Activated CD4-positive, alpha-beta T cell treated with anti-CD3 and anti-CD28 coated beads, Interleukin-2, amount 10 ng/mL, durations not matched to agents 24 days and 14 days (primary cell): ENCODE results near the gene COL23A1. TPM values are rescaled to one million over a fixed set of nuclear protein-coding genes. Genes with fewer than 3 reads are reported as not detected.
A peak's percentile ranks its signal among the peaks of the same experiment; 100 is the strongest.

Source experiments
- DNase-seq: peaks from one replicate; pipeline ENCODE4 v3.0.0; 2022
- H3K27ac Mint-ChIP-seq: one replicate; pipeline ENCODE4 v1.8.0; 2022; ENCODE audit warnings: mild to moderate bottlenecking, mixed read lengths
- H3K27me3 Mint-ChIP-seq: one replicate; pipeline ENCODE4 v1.8.0; 2022; ENCODE audit warnings: mixed read lengths
- H3K36me3 Mint-ChIP-seq: one replicate; pipeline ENCODE4 v1.8.0; 2022; ENCODE audit warnings: low read depth, mild to moderate bottlenecking, mixed read lengths
- H3K4me1 Mint-ChIP-seq: one replicate; pipeline ENCODE4 v1.8.0; 2021; ENCODE audit warnings: mixed read lengths
- H3K4me3 Mint-ChIP-seq: one replicate; pipeline ENCODE4 v1.8.0; 2022; ENCODE audit warnings: mild to moderate bottlenecking, moderate library complexity, mixed read lengths
- H3K9me3 Mint-ChIP-seq: one replicate; pipeline ENCODE4 v1.8.0; 2021; ENCODE audit warnings: mixed read lengths
- intact Hi-C: fragments of 100-400 bp; cut with micrococcal nuclease; formaldehyde crosslinking; loops from one replicate; pipeline ENCODE4 v1.15.1; 2023
- total RNA-seq: library from RNA; stranded (reverse); gene quantifications from 2 replicates; pipeline ENCODE4 v1.2.3, GENCODE V29; 2022

Gene COL23A1
- total RNA-seq, 1 donor from 2014 or later: 0.07 TPM

DNA sequence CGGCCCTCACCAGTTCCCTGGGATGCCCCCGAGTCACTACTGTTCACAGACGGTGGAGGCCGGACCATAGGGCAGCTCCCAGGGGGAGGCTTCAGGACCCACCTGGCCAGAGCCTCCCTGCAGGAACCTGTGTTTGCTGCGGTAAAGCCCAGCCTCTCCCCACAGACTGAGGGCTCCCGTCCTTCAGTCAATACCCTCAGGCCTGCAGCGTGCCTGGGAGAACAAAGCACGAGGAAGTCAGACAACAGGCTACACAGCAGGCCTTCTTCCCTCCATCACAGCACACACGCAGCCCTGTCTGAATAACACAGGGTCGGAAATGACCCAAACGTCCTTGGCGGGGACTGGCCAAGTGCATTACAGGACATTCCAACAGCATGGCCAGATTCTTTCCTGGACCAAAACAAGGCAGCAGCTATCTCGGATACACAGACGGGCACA, 34.4 kb downstream of the COL23A1 start:
- Mint-ChIP-seq H3K27me3 (no peaks in the 10 kb centered on the region), H3K36me3 (no peaks in the 10 kb centered on the region), H3K27ac (no peak overlapping the region), H3K4me3 (no peak overlapping the region), H3K4me1 (no peaks in the 10 kb centered on the region), H3K9me3 (no peaks in the 10 kb centered on the region)
- intact Hi-C loops: no loop called here
- DNase-seq: no peak

DNA sequence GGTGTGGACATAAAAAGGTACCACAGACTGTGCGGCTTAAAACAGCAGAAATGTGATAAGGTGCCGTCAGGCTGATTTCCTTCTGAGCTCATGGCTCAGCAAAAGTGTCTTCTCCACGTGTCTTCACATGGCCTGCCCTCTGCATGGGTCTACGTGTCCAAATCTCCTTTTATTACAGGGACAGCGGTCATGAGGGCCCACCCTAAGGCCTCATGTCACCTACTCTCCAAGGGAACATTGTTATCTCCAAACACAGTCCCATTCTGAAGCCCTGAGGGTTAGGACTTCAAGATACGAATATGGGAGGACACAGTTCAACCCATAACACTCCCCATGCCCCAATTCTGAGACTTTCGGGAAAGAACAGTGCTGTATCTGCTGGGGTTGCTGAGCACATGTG, 35.2 kb downstream of the COL23A1 start:
- Mint-ChIP-seq H3K27me3 (no peaks in the 10 kb centered on the region), H3K9me3 (no peaks in the 10 kb centered on the region), H3K27ac (no peak overlapping the region), H3K4me3 (no peak overlapping the region), H3K4me1 (no peaks in the 10 kb centered on the region), H3K36me3 (no peaks in the 10 kb centered on the region)
- DNase-seq: no peak
- intact Hi-C loops: no loop called here

DNA sequence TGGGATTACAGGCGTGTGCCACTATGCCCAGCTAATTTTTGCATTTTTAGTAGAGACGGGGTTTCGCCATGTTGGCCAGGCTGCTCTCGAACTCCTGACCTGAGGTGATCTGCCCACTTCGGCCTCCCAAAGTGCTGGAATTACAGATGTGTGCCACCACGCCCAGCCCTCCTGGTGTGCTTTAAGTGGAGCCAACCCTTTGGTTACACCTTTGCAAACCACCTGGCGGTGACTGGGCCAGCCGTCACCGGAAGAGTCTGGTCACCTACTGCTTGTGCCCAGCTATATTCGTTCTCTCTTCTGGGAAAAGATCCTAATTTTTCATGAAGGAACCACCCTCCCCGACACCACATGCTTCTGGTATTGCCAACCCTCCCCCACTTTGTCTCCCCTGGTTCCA, 35.9 kb downstream of the COL23A1 start:
- Mint-ChIP-seq H3K4me1 (no peaks in the 10 kb centered on the region), H3K9me3 (no peaks in the 10 kb centered on the region), H3K36me3 (no peaks in the 10 kb centered on the region), H3K27ac (no peak overlapping the region), H3K4me3 (no peak overlapping the region), H3K27me3 (no peaks in the 10 kb centered on the region)
- no peak for DNase-seq
- intact Hi-C loops: loop anchor here (5.0 kb wide), 1 partner anchor 317 kb away; no protein-coding TSS in a partner anchor

DNA sequence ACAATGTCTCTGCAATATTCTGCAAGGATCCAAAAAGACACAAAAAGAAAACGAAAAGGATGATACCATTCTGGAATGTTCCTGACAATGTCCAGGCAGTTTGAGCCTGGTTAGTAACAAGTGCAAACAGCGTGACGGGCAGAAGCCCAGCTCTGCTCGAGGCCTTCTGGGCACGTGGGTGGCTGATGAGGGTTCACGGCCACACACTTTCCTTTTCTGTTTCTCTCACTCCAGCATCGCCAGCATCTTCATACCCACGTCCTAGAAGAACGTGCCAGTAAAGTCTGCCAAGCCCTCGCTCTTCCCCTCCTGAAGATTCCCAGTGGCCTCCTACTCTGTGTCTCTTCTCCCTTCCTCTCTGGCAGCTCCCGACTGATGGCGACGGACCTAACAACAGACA, 36.7 kb downstream of the COL23A1 start:
- H3K9me3 Mint-ChIP-seq: no peaks in the 10 kb centered on the region
- no peak for DNase-seq
- H3K4me3 Mint-ChIP-seq: no peak overlapping the region
- intact Hi-C loops: loop anchor here (5.0 kb wide), 1 partner anchor 316 kb away; no protein-coding TSS in a partner anchor
- no peaks in the 10 kb centered on the region for H3K36me3 Mint-ChIP-seq
- H3K4me1 Mint-ChIP-seq: no peaks in the 10 kb centered on the region
- no peaks in the 10 kb centered on the region for H3K27me3 Mint-ChIP-seq
- H3K27ac Mint-ChIP-seq: no peak overlapping the region

DNA sequence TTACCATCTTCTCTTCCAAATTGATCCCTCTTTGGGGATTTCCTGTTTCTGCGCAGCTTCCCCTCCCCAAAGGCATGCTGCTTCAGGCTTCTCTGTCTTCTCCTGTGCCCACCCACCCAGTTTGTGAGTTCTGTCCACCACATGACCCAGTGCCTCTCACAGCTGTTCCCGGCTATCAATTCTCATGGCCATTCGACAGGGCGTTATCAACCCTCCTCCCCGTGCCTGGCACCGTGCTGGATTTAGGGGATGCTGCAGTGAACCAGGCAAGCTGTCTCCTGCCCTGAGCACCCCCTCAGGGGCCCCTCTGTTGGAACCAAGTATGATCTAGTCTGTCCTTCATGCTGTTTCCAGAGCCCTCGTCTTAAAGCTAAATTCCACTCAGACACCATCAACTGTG, 38.7 kb downstream of the COL23A1 start:
- intact Hi-C loops: loop anchor here (2.0 to 5.0 kb wide), 2 partner anchors 271 to 314 kb away; no protein-coding TSS in a partner anchor
- Mint-ChIP-seq H3K4me1 (no peaks in the 10 kb centered on the region), H3K36me3 (no peaks in the 10 kb centered on the region), H3K4me3 (no peak overlapping the region), H3K9me3 (no peaks in the 10 kb centered on the region), H3K27me3 (no peaks in the 10 kb centered on the region), H3K27ac (no peak overlapping the region)
- no peak for DNase-seq

DNA sequence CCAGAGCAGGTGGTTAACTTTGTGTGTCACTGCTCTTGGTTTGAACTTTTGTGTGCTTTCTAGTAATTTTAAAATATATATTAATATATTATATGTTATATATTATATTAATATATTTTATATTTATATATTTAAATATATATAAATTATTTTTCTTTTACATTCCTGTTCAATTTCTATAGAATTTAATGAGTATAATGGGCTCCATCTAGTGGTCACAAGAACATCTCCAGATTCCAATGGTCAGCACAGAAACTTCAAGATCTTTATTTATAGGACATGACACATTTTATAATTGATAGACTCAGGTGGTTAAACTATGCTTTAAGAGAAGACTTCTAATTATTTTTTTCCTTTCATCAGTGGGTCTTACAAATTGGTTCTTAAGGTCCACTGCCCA, 39.1 kb downstream of the COL23A1 start:
- no peak for DNase-seq
- H3K27ac Mint-ChIP-seq: no peak overlapping the region
- no peak overlapping the region for H3K4me3 Mint-ChIP-seq
- H3K27me3 Mint-ChIP-seq: no peaks in the 10 kb centered on the region
- no peaks in the 10 kb centered on the region for H3K9me3 Mint-ChIP-seq
- intact Hi-C loops: loop anchor here (2.0 to 5.0 kb wide), 2 partner anchors 270 to 314 kb away; no protein-coding TSS in a partner anchor
- no peaks in the 10 kb centered on the region for H3K36me3 Mint-ChIP-seq
- no peaks in the 10 kb centered on the region for H3K4me1 Mint-ChIP-seq

DNA sequence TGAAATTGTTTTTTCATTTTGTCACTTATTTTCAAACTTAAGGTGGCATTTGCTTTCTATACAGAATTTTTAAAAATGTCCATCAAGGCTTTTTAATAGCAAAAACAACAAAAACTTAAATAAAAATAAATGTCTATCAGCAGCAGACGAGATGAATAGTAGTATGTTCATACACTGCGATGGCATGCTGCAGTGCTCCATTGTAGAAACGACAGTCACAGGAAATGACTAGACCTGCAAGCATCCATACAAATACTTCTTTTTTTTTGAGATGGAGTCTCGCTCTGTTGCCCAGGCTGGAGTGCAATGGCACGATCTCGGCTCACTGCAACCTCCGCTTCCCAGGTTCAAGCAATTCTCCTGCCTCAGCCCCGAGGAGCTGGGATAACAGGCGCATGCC, 41.4 kb downstream of the COL23A1 start:
- intact Hi-C loops: no loop called here
- Mint-ChIP-seq H3K4me3 (no peak overlapping the region), H3K36me3 (no peaks in the 10 kb centered on the region), H3K27ac (no peak overlapping the region), H3K9me3 (no peaks in the 10 kb centered on the region), H3K4me1 (no peaks in the 10 kb centered on the region), H3K27me3 (no peaks in the 10 kb centered on the region)
- no peak for DNase-seq

DNA sequence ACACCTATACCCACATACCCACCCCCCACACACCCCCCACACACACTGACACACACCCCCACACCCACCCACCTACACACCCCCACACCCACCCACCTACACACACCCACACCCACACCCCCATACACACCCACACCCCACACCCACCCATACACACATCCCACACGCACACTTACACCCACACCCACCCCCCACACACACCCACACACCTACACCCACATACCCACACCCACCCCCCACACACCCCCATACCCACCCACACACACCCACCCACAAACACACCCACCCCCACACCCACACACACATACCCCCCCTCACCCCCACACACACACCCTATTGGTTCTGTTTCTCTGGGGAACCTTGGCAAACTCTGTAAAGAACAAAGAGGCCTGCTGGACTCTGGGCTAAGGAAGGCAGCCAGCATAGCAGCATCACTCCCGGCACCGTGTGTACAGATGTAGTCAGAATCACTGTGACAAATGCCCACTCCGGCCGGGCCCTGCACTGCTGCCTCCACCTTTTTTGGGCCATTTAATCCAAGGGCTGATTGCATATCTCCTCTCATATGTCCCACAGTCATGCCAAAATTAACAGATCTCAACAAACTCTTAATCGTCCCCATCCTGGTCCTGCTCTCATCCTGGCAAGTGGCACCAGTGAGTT, 42.3 kb downstream of the COL23A1 start:
- Mint-ChIP-seq H3K4me1 (no peaks in the 10 kb centered on the region), H3K27me3 (no peaks in the 10 kb centered on the region), H3K9me3 (no peaks in the 10 kb centered on the region), H3K36me3 (no peaks in the 10 kb centered on the region), H3K4me3 (no peak overlapping the region), H3K27ac (peak overlapping the region; percentile 56)
- intact Hi-C loops: no loop called here
- DNase-seq: no peak

DNA sequence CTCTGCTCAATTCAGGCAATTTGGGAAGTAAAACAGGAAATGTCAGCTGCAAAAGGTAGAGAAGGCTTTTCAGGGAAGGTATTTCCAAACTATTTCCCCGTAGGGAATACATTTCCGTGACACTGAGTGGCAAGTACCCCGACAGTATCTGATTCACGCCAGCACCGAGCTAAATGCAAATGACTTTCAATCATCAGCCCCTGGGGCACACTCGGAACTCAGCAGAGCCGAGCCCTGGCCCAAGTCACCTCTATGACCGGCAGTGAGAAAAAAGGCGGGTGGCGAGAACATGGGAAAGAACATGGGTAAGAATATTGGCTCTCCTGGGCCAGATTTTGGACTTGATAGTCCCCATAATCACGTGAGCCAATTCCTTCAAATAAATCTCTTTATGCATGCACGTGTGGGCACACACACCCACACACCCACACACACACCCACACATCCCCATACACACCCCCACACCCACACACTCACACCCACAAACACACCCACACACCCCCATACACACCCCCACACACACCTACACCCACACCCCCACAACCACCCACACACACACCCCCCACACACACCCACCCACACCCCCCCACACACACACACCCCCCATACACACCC, 43.0 kb downstream of the COL23A1 start:
- intact Hi-C loops: no loop called here
- no peaks in the 10 kb centered on the region for H3K4me1 Mint-ChIP-seq
- no peaks in the 10 kb centered on the region for H3K27me3 Mint-ChIP-seq
- no peak for DNase-seq
- no peaks in the 10 kb centered on the region for H3K9me3 Mint-ChIP-seq
- H3K27ac Mint-ChIP-seq: peak overlapping the region; percentile 34
- no peak overlapping the region for H3K4me3 Mint-ChIP-seq
- no peaks in the 10 kb centered on the region for H3K36me3 Mint-ChIP-seq

DNA sequence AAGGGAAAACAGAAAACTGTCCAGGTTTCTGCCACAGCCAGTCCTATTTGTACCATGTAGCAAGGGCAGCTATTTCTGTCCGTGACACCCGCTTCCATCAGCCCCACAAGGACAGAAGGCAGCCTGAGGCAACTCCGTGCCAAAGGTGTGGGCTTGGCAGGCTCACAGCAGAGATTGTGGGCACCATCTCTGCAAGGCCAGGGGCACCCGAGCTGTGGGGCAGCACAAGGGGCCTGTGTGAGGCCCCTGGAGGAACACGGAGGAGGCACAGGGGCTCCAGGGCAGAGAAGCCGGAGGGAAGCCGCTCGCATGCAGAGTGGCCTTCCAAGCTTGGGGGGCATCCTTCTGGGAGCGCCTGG, 43.5 kb downstream of the COL23A1 start:
- Mint-ChIP-seq H3K4me3 (no peak overlapping the region), H3K9me3 (no peaks in the 10 kb centered on the region), H3K4me1 (no peaks in the 10 kb centered on the region), H3K36me3 (no peaks in the 10 kb centered on the region), H3K27me3 (no peaks in the 10 kb centered on the region), H3K27ac (no peak overlapping the region)
- DNase-seq: no peak
- intact Hi-C loops: no loop called here

DNA sequence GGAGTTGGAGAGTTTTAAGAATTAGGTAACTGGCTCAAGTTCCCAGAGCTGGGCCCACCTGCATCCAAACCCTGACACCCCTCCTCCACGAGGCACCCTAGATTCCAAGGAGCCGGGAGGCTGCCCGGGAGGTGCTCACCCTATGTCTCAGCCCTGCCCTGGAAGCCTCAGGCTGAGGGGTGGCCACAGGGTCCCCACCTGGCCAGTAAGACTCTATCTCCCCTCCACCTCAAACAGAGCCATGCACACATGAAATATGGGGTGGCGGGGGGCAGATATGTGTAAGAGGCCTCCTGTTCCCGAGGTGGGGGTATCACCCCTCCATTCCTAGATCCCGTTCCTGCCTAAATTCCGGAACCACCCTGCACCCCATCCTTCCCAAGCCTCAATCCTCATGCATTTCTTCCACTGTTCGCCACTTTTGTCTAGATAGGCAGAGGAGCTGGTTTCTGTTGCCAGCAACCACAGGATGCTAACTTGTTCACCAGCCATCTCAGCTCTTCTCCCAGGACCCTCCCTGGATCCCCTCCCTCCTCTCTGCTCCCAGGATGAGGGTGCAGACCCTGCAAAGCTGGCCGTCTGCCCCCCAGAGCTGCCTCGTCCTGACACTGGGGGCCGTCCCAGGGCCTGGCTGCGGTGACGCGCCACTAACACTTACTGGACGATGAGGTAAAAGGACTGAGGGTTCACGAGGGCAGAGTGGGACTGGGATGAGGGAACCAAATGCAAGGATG, 44.1 kb downstream of the COL23A1 start:
- no peaks in the 10 kb centered on the region for H3K36me3 Mint-ChIP-seq
- no peaks in the 10 kb centered on the region for H3K9me3 Mint-ChIP-seq
- no peak for DNase-seq
- no peak overlapping the region for H3K4me3 Mint-ChIP-seq
- no peaks in the 10 kb centered on the region for H3K4me1 Mint-ChIP-seq
- H3K27ac Mint-ChIP-seq: peak overlapping the region; percentile 32
- intact Hi-C loops: no loop called here
- H3K27me3 Mint-ChIP-seq: no peaks in the 10 kb centered on the region

DNA sequence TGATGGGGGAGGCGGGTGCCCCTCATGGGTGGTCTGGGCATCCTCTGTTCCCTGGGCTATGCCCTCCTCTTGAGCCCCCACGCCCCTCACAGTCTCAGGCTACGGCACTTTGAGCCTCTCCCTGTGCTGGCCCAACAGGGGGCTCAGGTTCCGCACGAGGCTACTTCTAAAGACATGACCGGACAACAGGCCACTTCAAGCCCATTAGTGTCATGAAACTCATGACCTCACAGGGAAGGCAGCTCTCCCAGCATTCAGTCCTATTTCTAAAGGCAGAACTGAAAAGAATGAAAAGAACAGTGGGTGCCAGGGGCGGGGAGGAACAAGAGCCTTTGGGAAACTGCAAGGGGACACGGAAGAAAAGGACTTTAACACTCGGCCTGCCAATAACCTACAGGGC, 45.0 kb downstream of the COL23A1 start:
- Mint-ChIP-seq H3K36me3 (no peaks in the 10 kb centered on the region), H3K4me1 (no peaks in the 10 kb centered on the region), H3K4me3 (no peak overlapping the region), H3K27me3 (no peaks in the 10 kb centered on the region), H3K9me3 (no peaks in the 10 kb centered on the region), H3K27ac (no peak overlapping the region)
- DNase-seq: no peak
- intact Hi-C loops: no loop called here

DNA sequence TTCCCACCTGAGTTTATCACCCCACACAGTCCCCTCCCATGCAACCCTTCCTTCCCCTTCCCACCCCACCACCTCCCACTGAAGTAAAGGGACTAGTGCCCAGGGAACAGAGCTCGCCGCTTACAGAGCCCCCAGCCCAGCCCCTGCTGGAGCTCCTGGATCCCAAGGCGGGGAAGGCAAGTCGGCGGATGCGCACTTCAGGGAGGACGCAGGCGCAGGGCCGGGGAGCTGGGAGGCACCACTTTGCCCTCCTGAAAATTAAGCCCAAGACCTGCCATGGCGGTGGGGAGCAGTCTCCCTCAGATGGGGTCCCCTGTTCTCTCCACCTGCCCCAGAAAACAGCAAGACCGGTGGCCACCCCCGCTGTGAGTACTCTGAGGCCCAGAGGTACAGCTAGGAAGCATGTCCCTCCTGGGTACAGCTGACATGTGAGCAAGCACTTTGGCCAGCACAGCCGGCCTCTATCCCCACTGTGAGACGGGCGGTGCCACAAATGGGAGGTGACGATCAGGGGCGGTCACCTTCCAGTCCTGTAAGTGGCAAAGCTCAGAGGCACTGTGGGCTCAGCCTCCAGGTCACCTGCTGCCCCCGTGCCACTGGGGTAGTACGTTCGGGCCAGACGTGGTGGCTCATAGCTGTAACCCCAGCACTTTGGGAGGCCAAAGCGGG, 45.9 kb downstream of the COL23A1 start:
- no peak for DNase-seq
- Mint-ChIP-seq H3K36me3 (no peaks in the 10 kb centered on the region), H3K9me3 (no peaks in the 10 kb centered on the region), H3K4me1 (no peaks in the 10 kb centered on the region), H3K4me3 (no peak overlapping the region), H3K27me3 (no peaks in the 10 kb centered on the region), H3K27ac (no peak overlapping the region)
- intact Hi-C loops: no loop called here

DNA sequence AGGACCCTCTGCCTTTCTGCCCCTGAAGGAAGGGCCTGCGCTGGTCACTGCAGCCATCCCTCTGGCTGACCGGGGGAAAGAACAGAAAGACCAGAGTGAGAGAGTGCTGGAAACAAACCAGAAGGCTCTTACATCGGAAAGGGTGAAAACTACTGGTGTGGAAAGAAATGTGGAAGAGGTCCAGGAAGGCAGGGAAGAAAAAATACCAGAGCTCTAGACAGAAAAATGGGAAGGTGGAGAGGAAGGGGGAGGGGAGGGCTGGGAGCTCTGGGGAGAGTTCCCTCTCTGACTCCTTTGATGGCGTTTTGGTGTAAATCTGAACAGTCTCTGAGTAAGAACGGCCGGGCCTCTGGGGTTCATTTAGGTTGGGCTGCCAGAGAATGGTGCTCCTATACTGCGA, 47.7 kb downstream of the COL23A1 start:
- Mint-ChIP-seq H3K4me3 (no peak overlapping the region), H3K36me3 (no peaks in the 10 kb centered on the region), H3K27me3 (no peaks in the 10 kb centered on the region), H3K4me1 (no peaks in the 10 kb centered on the region), H3K9me3 (no peaks in the 10 kb centered on the region), H3K27ac (no peak overlapping the region)
- no peak for DNase-seq
- intact Hi-C loops: no loop called here
